ENCODE data around the gene KRT9. TPM values are rescaled to one million over a fixed set of nuclear protein-coding genes. Genes with fewer than 3 reads are reported as not detected.

KRT9 gene
- total RNA-seq, 2 experiments from 2014 or later, result not detected

DNA sequence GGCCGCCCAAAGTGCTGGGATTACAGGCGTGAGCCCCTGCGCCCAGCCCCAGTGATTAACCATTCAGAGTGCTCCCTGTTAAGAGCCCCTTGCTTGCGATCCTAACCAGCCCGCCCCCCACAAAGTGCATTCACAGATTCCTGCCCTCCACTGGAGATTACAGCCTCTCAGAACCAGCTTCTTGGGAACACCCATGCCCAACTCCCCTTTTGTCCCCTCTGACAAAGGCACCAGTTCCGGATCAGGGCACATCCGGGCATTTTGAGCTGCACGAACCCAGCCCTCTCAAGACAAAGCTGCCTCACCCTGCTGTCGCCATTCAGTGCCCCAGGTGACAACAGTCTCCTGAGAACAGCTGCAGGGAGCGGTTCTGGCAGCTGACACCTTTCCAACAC, 42.9 kb downstream of the KRT9 start:
- Mint-ChIP-seq H3K4me1 (ENCODE audit: low read depth) (peaks cover 21% of the 10 kb centered on the region), H3K27me3 (peaks cover 74% of the 10 kb centered on the region), H3K36me3 (ENCODE audit: low read depth) (no peaks in the 10 kb centered on the region), H3K27ac (no peak overlapping the region), H3K9me3 (no peaks in the 10 kb centered on the region), H3K4me3 (peak overlapping the region; percentile 63)
- peaks cover 19% of the 10 kb centered on the region for H3K4me1 ChIP-seq (ENCODE audit: insufficient read depth, low read length)
- H3K4me3 ChIP-seq (ENCODE audit: low read length), result no peak overlapping the region
- ChIA-PET POLR2A (interaction anchor here (1.0 kb wide), 1 partner anchor 159 kb away, joined by 3 read pairs; no protein-coding TSS in a partner anchor), CTCF (no interaction called here)
- no peak for DNase-seq
- TF ChIP-seq, protein P1, sequence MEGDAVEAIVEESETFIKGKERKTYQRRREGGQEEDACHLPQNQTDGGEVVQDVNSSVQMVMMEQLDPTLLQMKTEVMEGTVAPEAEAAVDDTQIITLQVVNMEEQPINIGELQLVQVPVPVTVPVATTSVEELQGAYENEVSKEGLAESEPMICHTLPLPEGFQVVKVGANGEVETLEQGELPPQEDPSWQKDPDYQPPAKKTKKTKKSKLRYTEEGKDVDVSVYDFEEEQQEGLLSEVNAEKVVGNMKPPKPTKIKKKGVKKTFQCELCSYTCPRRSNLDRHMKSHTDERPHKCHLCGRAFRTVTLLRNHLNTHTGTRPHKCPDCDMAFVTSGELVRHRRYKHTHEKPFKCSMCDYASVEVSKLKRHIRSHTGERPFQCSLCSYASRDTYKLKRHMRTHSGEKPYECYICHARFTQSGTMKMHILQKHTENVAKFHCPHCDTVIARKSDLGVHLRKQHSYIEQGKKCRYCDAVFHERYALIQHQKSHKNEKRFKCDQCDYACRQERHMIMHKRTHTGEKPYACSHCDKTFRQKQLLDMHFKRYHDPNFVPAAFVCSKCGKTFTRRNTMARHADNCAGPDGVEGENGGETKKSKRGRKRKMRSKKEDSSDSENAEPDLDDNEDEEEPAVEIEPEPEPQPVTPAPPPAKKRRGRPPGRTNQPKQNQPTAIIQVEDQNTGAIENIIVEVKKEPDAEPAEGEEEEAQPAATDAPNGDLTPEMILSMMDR (IDR thresholded peaks at IDR 0.05), result no peak
- H3K9me3 ChIP-seq (ENCODE audit: control insufficient read depth in 1 of 2, insufficient read depth in 1 of 2, low read length in 2 of 2), result peaks cover 0 to 10% of the 10 kb centered on the region in 2 experiments
- H3K27ac ChIP-seq (ENCODE audit: low read depth in 1 of 2, low read length in 2 of 2), result no peak overlapping the region
- peaks cover 42 to 43% of the 10 kb centered on the region in 2 experiments for H3K27me3 ChIP-seq (ENCODE audit: control insufficient read depth in 1 of 2, insufficient read depth in 2 of 2, low read length in 2 of 2)
- no peaks in the 10 kb centered on the region for H3K36me3 ChIP-seq (ENCODE audit: insufficient read depth, low read length)
- intact Hi-C loops (cut with DNase I, micrococcal nuclease), result no loop called here
- ATAC-seq (ENCODE audit: poor library complexity), result no peak

- peaks cover 21% of the 10 kb centered on the region for H3K4me1 Mint-ChIP-seq (ENCODE audit: low read depth)
- TF ChIP-seq, protein P1 (IDR thresholded peaks at IDR 0.05), result no peak
- H3K36me3 Mint-ChIP-seq (ENCODE audit: low read depth), result no peaks in the 10 kb centered on the region
- peaks cover 38 to 43% of the 10 kb centered on the region in 2 experiments for H3K27me3 ChIP-seq (ENCODE audit: control insufficient read depth in 1 of 2, insufficient read depth in 2 of 2, low read length in 2 of 2)
- H3K4me3 ChIP-seq (ENCODE audit: low read length), result peak overlapping the region; percentile 29
- peaks cover 59% of the 10 kb centered on the region for H3K27me3 Mint-ChIP-seq
- H3K36me3 ChIP-seq (ENCODE audit: insufficient read depth, low read length), result no peaks in the 10 kb centered on the region
- ChIA-PET CTCF (interaction anchor here (1.8 kb wide), 1 partner anchor 22 kb away, joined by 4 read pairs; no protein-coding TSS in a partner anchor), POLR2A (no interaction called here)
- ATAC-seq (ENCODE audit: poor library complexity), result peak; percentile 48
- intact Hi-C loops (cut with DNase I, micrococcal nuclease), result no loop called here
- H3K27ac ChIP-seq (ENCODE audit: low read depth in 1 of 2, low read length in 2 of 2), result no peak overlapping the region
- H3K9me3 ChIP-seq (ENCODE audit: control insufficient read depth in 1 of 2, insufficient read depth in 1 of 2, low read length in 2 of 2), result peaks cover 0 to 10% of the 10 kb centered on the region in 2 experiments
- H3K4me3 Mint-ChIP-seq, result peak overlapping the region; percentile 38
- no peak overlapping the region for H3K27ac Mint-ChIP-seq
- DNase-seq, result peak in 2 of 14 experiments; percentile 15 to 20
- H3K4me1 ChIP-seq (ENCODE audit: insufficient read depth, low read length), result peaks cover 19% of the 10 kb centered on the region
- no peaks in the 10 kb centered on the region for H3K9me3 Mint-ChIP-seq
These were observed 44.5 kb downstream of the KRT9 start for GRCh38 chr17:41527063-41528023.

GRCh38 chr17:41524261-41524660, 47.6 kb downstream of the KRT9 start:
- intact Hi-C loops (cut with DNase I, micrococcal nuclease), result no loop called here
- Histone ChIP-seq H3K27ac (ENCODE audit: low read depth in 1 of 2, low read length in 2 of 2) (no peak overlapping the region), H3K4me3 (ENCODE audit: low read length) (no peak overlapping the region), H3K9me3 (ENCODE audit: control insufficient read depth in 1 of 2, insufficient read depth in 1 of 2, low read length in 2 of 2) (peaks cover 0 to 10% of the 10 kb centered on the region in 2 experiments), H3K4me1 (ENCODE audit: insufficient read depth, low read length) (peaks cover 19% of the 10 kb centered on the region), H3K36me3 (ENCODE audit: insufficient read depth, low read length) (no peaks in the 10 kb centered on the region), H3K27me3 (ENCODE audit: control insufficient read depth in 1 of 2, insufficient read depth in 2 of 2, low read length in 2 of 2) (peaks cover 22 to 25% of the 10 kb centered on the region in 2 experiments)
- Mint-ChIP-seq H3K27ac (no peak overlapping the region), H3K27me3 (peaks cover 34% of the 10 kb centered on the region), H3K36me3 (ENCODE audit: low read depth) (no peaks in the 10 kb centered on the region), H3K4me1 (ENCODE audit: low read depth) (peaks cover 18% of the 10 kb centered on the region), H3K4me3 (no peak overlapping the region), H3K9me3 (no peaks in the 10 kb centered on the region)
- CTCF ChIA-PET, result no interaction called here
- no peak for DNase-seq
- no peak for ATAC-seq (ENCODE audit: poor library complexity)
- TF ChIP-seq, protein P1 (IDR thresholded peaks at IDR 0.05), result no peak
- POLR2A ChIA-PET, result no interaction called here
